ENCODE results near the gene PCDHGC3.

GRCh38 chr5:141479776-141480175 is 4.0 kb downstream of the PCDHGC3 start:
- no peak for TF ChIP-seq CTCF (tag by site-specific recombination; IDR thresholded peaks at IDR 0.05)
- TF ChIP-seq ZNF548 (tag by site-specific recombination; IDR thresholded peaks at IDR 0.05): no peak
- no peak for TF ChIP-seq ZNF223 (tag by site-specific recombination; IDR thresholded peaks at IDR 0.05)
- TF ChIP-seq ZNF10 (tag by site-specific recombination; IDR thresholded peaks at IDR 0.05): no peak
- TF ChIP-seq ZNF707 (tag by site-specific recombination; IDR thresholded peaks at IDR 0.05): no peak
- TF ChIP-seq ZNF311 (tag by site-specific recombination; IDR thresholded peaks at IDR 0.05; ENCODE audit: borderline replicate concordance): no peak
- TF ChIP-seq SALL2 (tag by site-specific recombination; IDR thresholded peaks at IDR 0.05; ENCODE audit: borderline replicate concordance): no peak
- no peak for TF ChIP-seq ZNF596 (tag by site-specific recombination; IDR thresholded peaks at IDR 0.05)
- TF ChIP-seq ZFHX2 (tag by site-specific recombination; conservative IDR thresholded peaks at IDR 0.05): no peak
- no peak for TF ChIP-seq HOXD13 (CRISPR knock-in tag; IDR thresholded peaks at IDR 0.05; ENCODE audit: borderline replicate concordance)
- no peak for TF ChIP-seq MZF1 (tag by site-specific recombination; IDR thresholded peaks at IDR 0.05; ENCODE audit: borderline replicate concordance)
- no peak for TF ChIP-seq PATZ1 (tag by site-specific recombination; IDR thresholded peaks at IDR 0.05)

Data from HEK293 (cell line).